ENCODE data around the gene MCM5.

- no peak for TF ChIP-seq KIAA2018 (CRISPR knock-in tag; IDR thresholded peaks at IDR 0.05; ENCODE audit: borderline replicate concordance)
- no peak for TF ChIP-seq CTCF (CRISPR knock-in tag; IDR thresholded peaks at IDR 0.05)
Measured at GRCh38 chr22:35452810-35453743, 53.1 kb downstream of the MCM5 start.

Data from HepG2 (cell line).